H7 (cell line): Measurements from ENCODE around the gene TMEM14C. TPM values are rescaled to one million over a fixed set of nuclear protein-coding genes. Genes with fewer than 3 reads are reported as not detected.

Experiments
- DNase-seq: peaks from one replicate; pipeline ENCODE4 v3.0.0; 2012
- H3K27me3 ChIP-seq: 2 replicates; pipeline ENCODE4 v1.6.0; 2011; ENCODE audit warnings: mild to moderate bottlenecking, low read length; ENCODE audit not compliant: control insufficient read depth, insufficient read depth
- H3K36me3 ChIP-seq: replicated peaks from 2 replicates; pipeline ENCODE4 v1.5.1; 2011; ENCODE audit warnings: low read length; ENCODE audit not compliant: control insufficient read depth, insufficient read depth
- H3K4me3 ChIP-seq: 2 replicates; pipeline ENCODE4 v1.5.1; 2011; ENCODE audit warnings: low read depth, mild to moderate bottlenecking, control low read depth, low read length, moderate library complexity; ENCODE audit not compliant: insufficient read depth
- total RNA-seq: library from RNA; depleted of rRNA; stranded (reverse); fragments of >200 nt; shearing (Covaris generic); gene quantifications from 2 replicates; pipeline ENCODE4 v1.2.3, GENCODE V29; 2014; rRNA removed

Gene TMEM14C
- total RNA-seq, 1 experiment from 2014 or later: 129 TPM

GRCh38 chr6:10769419-10769818 is 46.5 kb downstream of the TMEM14C start:
- peaks cover 2% of the 10 kb centered on the region for H3K36me3 ChIP-seq
- DNase-seq: no peak
- H3K4me3 ChIP-seq: no peak overlapping the region
- H3K27me3 ChIP-seq: no peaks in the 10 kb centered on the region

- Histone ChIP-seq H3K36me3 (peaks cover 2% of the 10 kb centered on the region), H3K27me3 (no peaks in the 10 kb centered on the region), H3K4me3 (no peak overlapping the region)
- no peak for DNase-seq
Measured at GRCh38 chr6:10771371-10771894, 48.6 kb downstream of the TMEM14C start.

DNA sequence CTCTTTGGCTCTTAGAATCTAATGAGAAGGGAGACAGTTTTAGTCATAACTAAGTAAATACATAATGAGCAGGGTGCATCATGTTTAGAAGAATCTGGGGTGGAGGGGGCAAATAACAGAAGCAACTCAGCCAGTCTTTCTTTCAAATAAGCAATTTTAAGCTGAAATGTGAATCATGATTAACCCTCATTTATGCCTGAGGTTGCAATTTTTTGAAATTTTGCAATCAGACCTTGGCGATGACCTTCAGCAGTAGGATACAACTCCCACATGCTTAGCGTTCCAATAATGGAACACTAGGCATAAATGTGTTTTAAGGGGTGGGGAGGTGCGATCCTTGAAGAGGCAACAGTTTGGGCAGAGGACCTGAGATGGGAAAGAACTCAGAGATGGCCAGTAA is 55.4 kb downstream of the TMEM14C start:
- no peak overlapping the region for H3K4me3 ChIP-seq
- H3K27me3 ChIP-seq: no peaks in the 10 kb centered on the region
- DNase-seq: no peak
- peaks cover 1% of the 10 kb centered on the region; the same call in 1 of the 2 replicates for H3K36me3 ChIP-seq

GRCh38 chr6:10779076-10779475 is 56.2 kb downstream of the TMEM14C start:
- Histone ChIP-seq H3K4me3 (no peak overlapping the region), H3K27me3 (no peaks in the 10 kb centered on the region), H3K36me3 (peaks cover 1% of the 10 kb centered on the region; the same call in 1 of the 2 replicates)
- DNase-seq: no peak

Other genes starting within 250 kb of the TMEM14C start
- 33.4 and 52.5 TPM in 2 replicates for gene GCNT2, start 201.7 kb upstream of the TMEM14C start, total RNA-seq
- 0.26 and 4.6 TPM in 2 replicates for gene C6orf52, start 28.5 kb upstream of the TMEM14C start, total RNA-seq
- gene PAK1IP1, start 28.1 kb upstream of the TMEM14C start, total RNA-seq: 39.9 and 44.8 TPM in 2 replicates
- gene TMEM14B, start 24.7 kb downstream of the TMEM14C start, total RNA-seq: 90.6 and 120 TPM in 2 replicates
- gene MAK, start 115.5 kb downstream of the TMEM14C start, total RNA-seq: 0.07 TPM in 1 of 2 replicates, not detected in the other
- not detected in 2 replicates for gene GCM2, start 159.0 kb downstream of the TMEM14C start, total RNA-seq
- gene SYCP2L, start 164.0 kb downstream of the TMEM14C start, total RNA-seq: 0.38 and 0.63 TPM in 2 replicates